IPS-NIHi7 (cell line): Measurements from ENCODE around the gene OBP2A.
"Not testable (repeated sequence)": the region's sequence is repeated elsewhere in the genome, so short reads cannot be mapped to it uniquely, and the experiment has no call there.

Experiments used
- DNase-seq: peaks from one replicate; pipeline ENCODE4 v3.0.0; 2012; ENCODE audit warnings: mixed read lengths; ENCODE audit errors: extremely low spot score

Gene OBP2A, protein sequence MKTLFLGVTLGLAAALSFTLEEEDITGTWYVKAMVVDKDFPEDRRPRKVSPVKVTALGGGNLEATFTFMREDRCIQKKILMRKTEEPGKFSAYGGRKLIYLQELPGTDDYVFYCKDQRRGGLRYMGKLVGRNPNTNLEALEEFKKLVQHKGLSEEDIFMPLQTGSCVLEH

DNA sequence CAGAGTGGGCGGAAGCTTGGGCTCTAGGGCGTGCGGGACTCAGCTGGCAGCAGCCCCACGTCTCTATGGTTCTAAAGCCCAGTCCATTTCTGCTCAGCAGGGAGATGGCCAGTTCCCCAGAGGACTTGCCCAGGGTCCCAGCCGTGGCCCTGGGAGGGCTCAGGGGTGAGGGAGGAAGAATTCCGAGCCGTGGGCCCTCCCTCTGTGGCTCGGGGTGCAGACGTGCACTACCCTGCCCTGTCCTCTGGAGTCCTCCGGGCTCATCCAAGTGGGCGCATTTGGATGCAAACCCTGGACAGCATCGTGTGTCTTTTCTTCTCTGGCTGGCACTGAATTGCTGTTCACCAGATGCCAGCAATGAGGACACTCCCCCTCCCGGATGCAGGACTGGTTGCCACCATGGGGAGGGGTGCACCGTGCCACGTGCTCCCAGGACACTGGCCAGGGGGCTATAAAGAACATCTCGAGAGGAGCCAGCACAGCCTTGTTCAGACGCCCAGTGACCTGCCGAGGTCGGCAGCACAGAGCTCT, at the start of gene OBP2A:
Gene OBP2A (plus strand): TSS at position 481 of the 531 bp plus-strand sequence. CDS start 55 bp downstream, outside the sequence.
- DNase-seq = not testable (repeated sequence)

DNA sequence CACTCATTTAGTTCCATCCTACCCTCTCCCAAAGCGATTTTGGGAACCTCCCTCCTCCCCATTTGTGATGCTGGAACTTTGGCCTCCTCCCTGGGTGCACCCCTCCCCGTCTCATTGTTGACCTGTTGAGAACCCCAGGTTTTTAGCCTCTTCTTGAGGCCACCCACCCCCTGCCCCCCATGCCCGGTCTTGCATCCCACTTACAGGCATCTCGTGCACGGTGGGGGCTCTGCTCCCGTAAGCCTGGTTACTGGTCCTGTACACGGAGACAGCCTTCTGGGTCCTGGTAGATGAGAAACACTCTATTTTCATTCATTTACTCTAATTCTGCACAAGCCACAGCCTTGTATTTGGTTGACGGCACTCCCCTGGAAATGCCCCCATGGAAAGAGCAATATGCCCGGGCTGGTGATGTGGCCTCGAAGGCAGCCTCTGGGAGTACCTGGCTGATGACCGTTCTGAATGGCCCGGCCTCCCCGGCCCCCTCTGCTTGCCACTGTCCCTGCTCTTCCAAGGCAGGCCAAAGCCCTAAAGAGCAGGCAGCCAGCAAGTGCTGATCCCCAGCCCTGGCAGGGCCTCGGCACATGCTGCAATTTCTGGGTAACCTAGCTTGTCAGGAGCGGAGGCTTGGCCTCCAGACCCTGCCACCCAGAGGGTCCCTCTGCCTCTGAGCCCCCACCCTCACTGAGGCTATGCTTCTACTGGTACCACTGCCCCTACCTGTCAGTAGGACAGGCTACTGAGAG, 47.4 kb upstream of the OBP2A start:
- DNase-seq = no peak

DNA sequence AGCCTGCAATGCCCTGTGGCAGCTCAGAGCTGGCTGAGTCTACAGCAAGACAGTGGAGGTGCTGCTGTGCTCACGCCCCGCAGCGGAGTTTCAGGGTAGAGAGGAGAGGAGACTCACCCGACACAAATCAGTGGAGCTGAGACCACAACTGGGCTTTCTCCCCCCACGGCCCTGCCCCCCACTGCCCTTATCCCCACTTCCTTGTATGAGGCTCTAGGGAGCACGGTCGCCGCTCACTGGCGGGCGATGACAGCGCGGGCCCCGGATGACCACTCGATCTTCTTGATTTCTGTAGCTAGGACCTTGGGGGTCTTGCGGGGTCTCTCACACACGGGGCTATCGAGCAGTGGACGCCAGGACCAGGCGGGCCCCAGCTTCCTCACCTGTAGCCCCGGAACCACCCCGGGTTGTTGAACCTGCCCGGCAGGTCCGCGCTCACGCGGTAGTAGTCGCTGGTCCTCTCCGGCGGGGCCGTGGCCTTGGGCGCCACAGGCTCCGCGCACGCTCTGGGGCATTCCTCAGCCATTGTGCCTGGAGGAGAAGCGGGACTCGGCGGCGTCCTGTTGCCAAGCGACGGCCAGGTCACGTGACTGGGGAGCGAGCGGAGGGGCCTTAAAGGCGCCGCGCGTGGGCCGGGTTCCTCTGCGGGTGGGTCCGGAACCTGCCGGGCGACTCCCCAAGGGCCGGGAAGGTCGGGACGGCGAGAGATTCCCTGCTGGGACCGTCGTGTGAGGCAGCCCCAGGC, 46.4 kb upstream of the OBP2A start:
- peak; percentile 82 for DNase-seq

DNA sequence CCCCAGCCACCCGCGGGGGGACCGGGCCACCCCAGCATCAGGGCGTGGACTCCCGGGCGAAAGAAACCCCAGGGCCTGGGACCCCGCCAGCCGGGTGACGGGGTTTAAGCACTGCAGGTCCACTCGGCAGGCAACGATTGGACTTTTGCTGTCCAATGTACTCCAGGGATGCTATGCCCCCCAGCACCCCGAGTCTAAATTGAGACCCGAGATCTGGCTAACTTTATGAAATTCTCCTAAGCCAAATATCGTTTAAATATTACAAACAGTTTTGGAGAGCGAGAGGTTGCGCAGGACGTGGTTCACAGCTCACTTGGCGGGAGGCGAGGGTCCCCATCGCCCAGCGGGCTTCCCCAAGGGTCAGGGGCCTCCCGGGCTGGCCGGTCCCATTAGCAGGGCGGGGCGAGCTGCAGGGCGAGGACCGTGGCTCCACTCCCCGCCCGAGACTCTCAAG, 45.8 kb upstream of the OBP2A start:
- no peak for DNase-seq

DNA sequence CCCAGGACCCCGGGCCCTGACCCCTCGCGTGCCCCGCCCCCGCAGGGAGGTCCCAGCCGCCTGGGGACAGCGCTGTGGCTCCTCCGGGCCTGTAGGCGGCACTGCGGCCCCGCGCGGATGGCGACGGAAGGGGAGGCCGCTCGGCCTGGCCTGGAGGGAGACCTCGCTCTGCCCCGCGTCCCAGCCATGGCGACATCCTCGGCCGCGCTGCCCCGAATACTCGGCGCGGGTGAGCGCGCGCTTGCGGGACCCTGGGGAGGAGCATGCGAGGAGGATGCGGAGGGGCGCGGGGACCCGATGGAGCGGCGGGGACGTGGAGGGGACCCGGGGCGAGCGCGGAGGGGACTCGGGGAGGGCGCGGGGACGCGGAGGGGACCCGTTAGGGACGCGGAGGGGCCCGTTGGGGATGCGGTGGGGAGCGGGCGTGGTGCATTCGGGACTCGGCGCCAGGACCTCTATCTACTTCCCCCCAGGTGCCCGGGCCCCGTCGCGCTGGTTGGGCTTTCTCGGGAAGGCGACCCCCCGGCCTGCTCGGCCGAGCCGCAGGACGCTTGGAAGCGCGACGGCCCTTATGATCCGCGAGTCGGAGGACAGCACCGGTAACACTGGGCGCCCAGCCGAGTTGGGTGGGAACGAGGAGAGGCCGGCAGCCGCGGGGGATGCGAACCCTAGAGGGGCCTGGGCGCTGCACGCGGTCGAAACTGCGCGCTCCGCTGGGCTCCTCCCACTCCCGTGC, 45.2 kb upstream of the OBP2A start, which contains the start of gene MRPS2:
Gene MRPS2 (plus strand): TSS at position 158 of the 736 bp plus-strand sequence. CDS start 29 bp downstream, at position 187.
- peak; percentile 95 for DNase-seq

DNA sequence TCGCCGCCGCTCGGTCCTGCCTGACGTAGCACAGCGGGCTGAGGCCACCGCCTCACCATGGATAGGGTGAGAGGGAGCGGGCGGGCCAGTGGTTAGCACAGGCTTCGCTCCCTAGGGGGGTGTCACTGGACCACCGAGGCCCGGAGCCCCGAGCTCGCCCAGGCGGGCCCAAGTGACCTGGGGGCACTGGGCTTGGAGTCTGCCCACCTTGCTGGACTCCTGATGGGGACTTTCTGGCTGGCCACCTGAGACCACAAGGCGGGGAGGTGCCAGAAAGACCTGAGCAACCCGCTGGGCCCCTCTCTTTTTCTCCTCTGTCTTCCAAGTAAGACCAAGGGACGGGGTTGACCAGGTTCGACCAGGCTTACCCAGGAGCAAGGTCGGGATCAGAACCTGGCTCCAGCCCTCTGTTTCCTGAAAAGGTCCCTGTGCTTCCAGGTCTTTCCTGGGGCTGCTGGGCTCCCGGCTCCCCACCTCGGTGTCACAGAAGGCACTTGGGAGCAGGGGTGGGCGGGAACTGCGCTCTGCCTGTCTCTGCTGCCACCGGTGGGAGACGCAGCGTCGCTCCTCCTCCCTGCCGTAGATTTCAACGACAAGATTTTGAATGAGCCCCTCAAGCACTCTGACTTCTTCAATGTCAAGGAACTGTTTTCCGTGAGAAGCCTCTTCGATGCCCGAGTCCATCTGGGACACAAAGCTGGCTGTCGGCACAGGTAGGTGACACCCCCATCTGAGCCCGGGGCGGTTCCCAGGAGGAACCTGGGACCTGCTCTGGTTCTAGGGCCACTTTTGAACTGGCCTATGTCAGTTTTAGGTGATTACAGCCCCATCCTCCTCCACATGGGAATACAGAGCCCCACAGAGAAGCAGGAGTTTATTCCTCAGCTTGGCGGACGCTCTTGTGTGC, 44.4 kb upstream of the OBP2A start:
- DNase-seq = peak; percentile 76

DNA sequence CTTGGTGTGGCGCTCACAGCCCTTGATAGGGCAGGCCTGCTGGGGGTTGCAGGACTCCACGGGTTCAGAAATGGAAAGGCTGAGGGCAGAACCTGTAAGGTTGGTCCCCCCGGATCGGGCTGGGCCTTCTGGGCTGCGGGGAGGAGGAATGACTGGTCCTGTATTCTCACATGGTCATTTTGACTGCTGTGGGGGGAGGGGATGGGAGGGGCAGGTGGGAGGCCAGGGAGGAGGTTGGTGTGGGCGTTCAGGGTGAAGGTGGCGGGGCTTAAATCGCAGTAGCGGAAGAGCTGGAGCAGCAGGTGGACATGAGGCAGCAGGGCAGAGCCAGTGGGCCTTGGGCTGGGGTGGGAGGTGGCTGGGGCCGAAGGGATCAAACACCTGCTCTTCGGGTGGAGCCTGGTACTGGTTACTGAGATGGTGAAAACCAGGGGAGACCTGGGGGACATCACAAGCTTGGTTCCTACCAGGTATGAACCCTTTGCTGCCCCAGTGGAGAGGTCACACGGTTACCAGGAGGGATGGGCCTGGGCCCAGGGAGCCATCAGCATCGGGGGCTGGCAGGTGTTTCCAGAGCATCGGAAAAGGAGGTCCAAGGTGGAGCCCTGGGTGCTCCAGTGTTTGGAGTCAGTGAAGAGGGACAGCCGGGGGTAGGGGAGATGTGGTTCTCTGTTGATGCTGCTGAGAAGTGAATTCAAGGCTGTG, 43.6 kb upstream of the OBP2A start:
- DNase-seq = no peak

DNA sequence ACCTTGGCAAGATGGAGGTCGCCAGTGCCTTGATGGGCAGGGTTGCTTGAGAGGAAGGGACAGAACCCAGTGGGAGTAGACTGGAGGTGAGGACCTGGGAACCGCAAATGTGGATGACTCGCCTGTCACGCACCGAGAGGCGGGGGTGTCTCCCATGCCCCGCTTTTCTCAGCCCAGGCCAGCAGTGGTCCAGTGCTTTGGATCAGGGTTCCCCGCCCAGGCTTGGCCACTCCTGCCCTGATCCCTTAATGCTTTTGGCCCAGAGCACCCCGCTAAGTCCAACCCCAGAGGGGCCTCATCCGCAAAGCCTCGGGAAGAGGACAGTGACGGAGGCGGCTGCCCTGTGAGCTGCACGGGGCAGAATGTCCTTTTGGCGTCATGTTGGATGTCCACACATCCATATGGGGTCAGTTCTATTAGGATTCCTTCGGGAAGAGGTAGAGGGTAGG, 43.0 kb upstream of the OBP2A start:
- no peak for DNase-seq

DNA sequence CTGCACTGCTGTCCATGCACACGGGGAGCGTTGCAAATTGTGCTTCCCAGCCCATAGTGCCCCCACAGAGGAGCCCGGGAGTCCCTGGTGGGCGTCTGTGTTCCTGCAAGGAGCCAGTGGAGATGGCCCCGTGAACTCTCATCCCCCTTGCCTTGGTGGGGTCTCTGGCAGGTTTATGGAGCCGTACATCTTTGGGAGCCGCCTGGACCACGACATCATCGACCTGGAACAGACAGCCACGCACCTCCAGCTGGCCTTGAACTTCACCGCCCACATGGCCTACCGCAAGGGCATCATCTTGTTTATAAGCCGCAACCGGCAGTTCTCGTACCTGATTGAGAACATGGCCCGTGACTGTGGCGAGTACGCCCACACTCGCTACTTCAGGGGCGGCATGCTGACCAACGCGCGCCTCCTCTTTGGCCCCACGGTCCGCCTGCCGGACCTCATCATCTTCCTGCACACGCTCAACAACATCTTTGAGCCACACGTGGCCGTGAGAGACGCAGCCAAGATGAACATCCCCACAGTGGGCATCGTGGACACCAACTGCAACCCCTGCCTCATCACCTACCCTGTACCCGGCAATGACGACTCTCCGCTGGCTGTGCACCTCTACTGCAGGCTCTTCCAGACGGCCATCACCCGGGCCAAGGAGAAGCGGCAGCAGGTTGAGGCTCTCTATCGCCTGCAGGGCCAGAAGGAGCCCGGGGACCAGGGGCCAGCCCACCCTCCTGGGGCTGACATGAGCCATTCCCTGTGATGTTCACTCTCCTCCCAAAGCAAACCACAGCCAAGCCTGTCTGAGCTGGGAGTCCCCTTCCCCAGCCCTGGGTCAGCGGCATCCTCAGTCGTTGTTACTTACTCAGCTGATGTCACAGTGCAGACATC, 42.3 kb upstream of the OBP2A start:
- no peak for DNase-seq

DNA sequence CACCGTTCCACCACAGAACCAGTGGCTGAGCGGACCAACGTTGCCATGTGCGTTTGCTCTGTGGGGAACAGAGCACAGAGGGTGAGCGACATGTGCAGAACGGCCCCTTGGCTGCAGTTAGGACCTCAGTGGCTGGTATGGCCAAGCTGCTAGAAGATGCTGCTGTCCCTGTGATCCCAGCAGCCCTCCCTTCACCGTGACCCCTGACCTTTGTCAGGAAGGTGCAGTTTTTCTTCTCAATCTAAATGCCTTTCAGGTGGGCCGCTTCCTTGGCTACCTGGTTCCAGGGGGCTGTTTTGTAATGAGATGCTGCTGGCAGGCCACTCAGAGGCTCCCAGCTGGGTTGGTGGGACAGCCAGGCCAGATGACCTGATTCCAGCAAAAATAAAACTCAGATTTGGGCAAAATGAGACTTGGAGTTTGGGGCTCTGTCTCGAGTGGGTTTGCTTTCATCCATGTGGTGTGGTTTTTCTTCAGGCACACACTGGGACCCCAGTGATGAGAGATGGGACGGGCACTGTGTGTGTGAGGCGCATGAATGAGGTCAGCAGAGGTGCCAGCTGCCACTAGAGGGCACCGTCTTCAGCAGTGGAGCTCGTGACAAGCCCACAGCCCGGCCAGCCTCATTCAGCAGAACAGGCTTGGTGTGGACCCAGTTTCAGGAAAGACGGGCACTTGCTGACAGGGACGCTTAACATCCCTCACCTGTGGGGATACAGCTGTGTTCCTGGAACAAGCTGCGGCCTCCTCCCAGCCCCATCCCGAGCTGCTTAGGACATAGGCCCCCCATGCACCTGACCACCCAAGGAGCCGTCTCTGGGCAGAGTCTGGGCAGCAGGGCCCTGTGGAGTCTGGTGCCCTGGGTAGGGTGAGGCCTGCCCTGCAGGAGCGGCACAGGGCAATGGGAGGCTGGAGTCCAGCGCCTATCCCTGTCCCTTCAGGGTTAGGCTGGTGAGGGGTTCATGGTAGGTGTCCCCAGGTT, 41.4 kb upstream of the OBP2A start:
- DNase-seq = peak; percentile 75

DNA sequence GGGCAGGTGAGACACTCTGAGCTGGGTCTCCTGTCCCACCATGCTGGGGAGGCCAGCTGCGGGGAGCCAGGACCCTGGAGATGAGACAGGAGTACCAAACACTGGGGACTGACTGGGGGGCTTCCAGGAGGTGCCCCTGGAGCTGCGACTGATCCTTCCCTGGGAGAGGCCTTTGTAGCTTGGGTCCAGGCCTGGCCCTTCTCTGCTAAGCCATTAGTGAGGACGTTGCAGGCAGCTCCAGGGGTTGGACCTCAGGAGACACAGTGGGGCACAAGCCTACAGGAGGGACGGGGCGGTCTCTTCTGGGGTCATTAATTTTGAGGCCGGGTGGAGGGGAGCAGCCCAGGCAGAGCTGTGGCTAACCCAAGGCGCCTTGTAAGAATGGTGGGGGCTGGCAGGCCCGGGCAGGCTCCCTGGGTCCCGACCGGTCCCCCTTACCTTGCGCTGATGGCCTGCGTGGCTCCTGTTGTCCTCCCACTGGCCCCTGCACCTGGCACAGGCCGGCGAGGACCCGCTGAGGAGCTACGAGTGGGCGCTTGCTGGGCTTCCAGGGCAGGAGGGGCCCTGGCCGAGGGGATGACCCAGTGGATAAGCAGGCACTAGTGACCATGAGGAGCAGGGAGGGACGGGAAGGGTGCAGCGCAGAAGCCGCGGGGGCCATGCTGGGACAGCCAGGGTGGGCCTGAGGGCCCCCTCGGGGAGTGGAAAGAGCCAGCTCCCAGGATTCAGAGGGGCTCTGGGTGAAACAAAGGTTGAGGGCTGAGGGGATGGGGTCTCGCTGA, 40.3 kb upstream of the OBP2A start:
- no peak for DNase-seq

DNA sequence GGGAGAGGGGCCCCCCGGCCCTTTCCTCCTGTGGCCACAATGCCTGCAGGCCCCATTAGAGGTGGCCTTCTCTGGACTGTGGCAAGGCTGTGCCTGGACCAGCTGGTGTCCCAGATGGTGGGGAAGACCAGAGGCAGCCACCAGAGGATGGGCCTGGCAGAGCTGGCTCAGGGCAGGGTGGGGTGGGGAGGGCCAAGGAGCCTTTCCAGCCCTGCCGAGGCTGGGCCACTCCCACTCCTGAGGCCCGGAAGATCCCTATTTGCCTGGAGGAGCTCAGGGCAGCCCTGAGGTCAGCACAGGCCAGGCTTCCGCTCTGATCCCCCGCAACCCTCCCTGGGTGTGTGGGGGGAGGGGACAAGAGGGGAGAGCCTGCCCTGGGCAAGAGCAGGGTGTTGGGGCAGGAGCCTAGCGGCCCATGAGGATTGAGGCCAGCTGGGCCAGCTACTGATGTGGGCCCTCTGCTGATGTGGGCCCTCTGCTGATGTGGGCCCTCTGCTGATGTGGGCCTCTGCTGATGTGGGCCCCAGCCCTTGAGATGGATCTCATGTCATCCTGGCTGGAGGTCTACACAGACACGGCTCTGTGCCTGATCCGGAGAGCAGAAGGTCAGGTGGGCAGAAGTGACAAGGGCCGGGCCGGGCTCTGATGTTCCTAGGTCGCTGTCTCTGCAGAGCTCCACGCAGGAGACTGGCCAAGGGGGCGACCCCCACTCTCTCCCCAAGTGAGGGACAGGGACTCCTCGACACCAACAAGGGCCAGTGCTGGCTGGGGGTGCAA, 39.4 kb upstream of the OBP2A start:
- DNase-seq = peak; percentile 71

DNA sequence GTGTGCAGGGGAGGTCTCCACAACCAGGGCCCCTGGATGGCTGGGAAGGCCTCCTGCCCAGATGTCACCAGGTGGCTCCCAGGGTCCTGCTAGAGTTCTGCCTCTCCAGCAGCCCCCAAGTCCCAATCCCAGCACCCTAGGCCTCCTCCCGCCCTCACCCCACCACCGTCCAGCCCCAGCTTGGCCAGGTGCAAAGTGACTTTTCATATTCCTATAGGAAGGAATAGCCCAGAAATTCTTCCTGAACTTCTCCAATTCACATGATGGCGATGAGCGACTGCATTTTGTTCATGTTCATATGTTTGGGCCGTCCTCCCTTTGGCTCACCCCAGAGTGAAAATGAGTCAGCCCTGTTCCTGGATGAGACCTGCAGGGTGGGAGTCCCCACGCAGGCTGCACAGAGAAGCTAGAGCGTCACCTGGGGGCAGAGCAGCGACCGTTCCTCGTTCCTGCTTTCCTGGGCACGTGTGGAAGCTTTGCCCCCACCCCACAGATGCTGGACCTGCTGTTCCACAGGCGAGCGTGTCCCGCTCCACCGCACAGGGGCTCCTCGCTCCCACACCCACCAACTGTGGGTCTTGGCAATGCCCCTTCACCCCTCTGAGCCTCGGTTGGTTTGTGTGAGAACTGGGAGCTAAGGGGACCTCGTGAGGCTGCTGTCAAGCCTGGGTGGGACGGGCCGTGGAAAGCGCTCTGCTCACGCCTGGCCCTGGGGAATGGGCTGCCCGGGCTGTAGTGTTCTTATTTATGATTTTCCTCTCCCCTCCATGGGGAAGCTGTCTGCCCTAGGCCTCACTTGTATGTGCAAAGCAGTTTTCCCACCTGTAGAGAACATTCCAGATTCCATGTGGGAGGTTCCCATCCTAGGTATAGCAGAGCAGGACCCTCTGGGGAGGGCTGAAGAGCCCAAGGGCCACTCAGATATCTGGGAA, 38.6 kb upstream of the OBP2A start:
- no peak for DNase-seq

DNA sequence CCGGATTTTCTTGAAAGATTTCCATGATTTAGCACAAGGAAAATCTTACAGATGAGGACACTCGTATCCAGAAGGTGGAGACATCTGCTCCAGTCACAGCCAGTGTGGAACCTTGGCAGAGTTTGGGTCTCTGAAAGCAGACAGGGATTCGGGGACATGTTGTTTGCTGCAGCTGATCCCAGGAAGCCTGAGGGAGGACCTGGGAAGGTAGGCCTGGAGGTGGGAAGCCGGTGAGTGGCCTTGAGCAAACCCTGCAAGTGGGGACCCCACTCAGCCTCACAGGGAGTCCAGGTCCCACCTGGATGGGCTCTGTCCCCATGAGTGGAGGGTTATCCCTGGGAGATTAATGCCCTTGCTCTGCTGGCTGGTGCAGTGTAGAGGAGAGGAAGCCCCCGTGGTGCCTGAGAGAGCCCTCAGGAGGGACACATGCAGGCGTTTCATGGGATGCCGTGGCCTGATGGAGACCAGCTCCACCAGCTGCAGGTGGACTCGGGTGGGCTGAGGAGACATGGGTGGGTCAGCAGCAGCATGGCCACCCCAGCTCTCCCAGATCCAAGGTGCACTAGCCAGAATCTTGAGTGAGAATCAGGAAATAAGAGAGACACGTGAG, 37.6 kb upstream of the OBP2A start:
- no peak for DNase-seq
